Central memory CD4-positive, alpha-beta T cell (primary cell): ENCODE data around the gene DNAH11.

Source experiments
- DNase-seq: peaks from one replicate; pipeline ENCODE4 v3.0.0; 2022

DNAH11 gene

GRCh38 chr7:21550076-21550475 lies 7.2 kb downstream of the DNAH11 start:
- DNase-seq, result no peak

GRCh38 chr7:21550821-21551531 lies 8.1 kb downstream of the DNAH11 start:
- no peak for DNase-seq

GRCh38 chr7:21562385-21562784 lies 19.5 kb downstream of the DNAH11 start:
- DNase-seq, result no peak

GRCh38 chr7:21565614-21566013 lies 22.8 kb downstream of the DNAH11 start:
- DNase-seq, result no peak

GRCh38 chr7:21566094-21566493 lies 23.3 kb downstream of the DNAH11 start:
- DNase-seq, result no peak

GRCh38 chr7:21568762-21569161 lies 25.9 kb downstream of the DNAH11 start:
- no peak for DNase-seq

- DNase-seq, result no peak
Measured at GRCh38 chr7:21572331-21573313, 29.8 kb downstream of the DNAH11 start.

- DNase-seq, result no peak
Measured at GRCh38 chr7:21579341-21580072, 36.7 kb downstream of the DNAH11 start.

GRCh38 chr7:21580073-21580521 lies 37.3 kb downstream of the DNAH11 start:
- no peak for DNase-seq

GRCh38 chr7:21585070-21585724 lies 42.4 kb downstream of the DNAH11 start:
- no peak for DNase-seq

GRCh38 chr7:21587139-21587784 lies 44.4 kb downstream of the DNAH11 start:
- no peak for DNase-seq

GRCh38 chr7:21596801-21597200 lies 54.0 kb downstream of the DNAH11 start:
- DNase-seq, result no peak

GRCh38 chr7:21603462-21603861 lies 60.6 kb downstream of the DNAH11 start:
- DNase-seq, result no peak

- no peak for DNase-seq
Measured at GRCh38 chr7:21603972-21604749, 61.3 kb downstream of the DNAH11 start.

GRCh38 chr7:21605008-21605585 lies 62.3 kb downstream of the DNAH11 start:
- DNase-seq, result no peak

- no peak for DNase-seq
Measured at GRCh38 chr7:21608465-21608864, 65.6 kb downstream of the DNAH11 start.

- no peak for DNase-seq
Measured at GRCh38 chr7:21611129-21611528, 68.3 kb downstream of the DNAH11 start.

- DNase-seq, result no peak
Measured at GRCh38 chr7:21616091-21616490, 73.3 kb downstream of the DNAH11 start.

GRCh38 chr7:21616796-21617436 lies 74.1 kb downstream of the DNAH11 start:
- DNase-seq, result no peak

- DNase-seq, result no peak
Measured at GRCh38 chr7:21617513-21617912, 74.7 kb downstream of the DNAH11 start.
